Fibroblast of skin of left quadriceps (primary cell): Measurements from ENCODE around the gene FAM186B.
"Not testable (repeated sequence)": the region's sequence is repeated elsewhere in the genome, so short reads cannot be mapped to it uniquely, and the experiment has no call there.

Experiments
- DNase-seq, 2 experiments: peaks; one replicate each; pipeline ENCODE4 v3.0.0-alpha.2; 2013; ENCODE audit warnings: low read depth in 2 of 2

FAM186B gene

DNA sequence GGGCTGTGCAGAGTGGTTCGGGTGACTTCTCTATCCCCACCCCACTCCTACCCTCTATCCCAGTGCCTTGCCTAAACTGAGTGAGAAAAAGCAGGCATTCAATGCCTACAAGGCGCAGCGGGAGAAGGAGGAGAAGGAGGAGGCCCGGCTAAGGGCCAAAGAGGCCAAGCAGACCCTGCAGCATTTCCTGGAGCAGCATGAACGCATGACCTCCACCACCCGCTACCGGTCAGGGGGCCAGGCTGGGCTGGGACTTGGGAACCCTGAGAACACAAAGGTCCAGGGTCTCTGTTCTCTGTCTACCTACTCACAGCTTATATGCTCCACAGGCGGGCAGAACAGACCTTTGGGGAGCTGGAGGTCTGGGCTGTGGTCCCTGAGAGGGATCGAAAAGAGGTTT, 29.6 kb upstream of the FAM186B start:
- no peak for DNase-seq

DNA sequence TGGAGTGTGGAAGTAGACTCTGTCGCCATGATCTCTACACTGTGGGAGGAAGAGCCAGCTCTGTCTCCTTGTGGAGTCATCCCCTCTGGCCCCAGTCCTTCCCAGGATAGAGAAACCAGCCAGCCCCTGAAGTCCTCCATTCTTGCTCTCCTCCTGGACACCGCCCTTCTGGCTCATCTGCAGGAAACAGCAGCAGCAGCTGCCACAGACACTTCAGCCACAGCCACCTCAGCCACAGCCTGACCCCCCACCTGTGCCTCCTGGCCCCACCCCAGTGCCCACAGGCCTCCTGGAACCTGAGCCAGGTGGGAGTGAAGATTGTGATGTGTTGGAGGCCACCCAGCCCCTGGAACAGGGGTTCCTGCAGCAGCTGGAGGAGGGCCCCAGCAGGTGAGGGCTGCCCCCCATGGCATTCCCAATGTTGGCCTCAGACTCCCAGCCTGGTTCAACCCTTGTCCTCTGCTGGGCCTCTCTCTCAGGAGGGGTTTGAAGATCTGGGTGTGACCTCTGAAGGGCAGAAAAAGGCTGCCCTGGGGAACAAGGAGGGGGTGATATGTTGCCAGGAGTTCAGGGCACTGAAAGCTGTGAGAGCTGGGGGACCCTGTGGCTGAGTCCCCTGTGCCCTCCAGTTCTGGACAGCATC, 28.4 kb upstream of the FAM186B start:
- DNase-seq, result no peak

DNA sequence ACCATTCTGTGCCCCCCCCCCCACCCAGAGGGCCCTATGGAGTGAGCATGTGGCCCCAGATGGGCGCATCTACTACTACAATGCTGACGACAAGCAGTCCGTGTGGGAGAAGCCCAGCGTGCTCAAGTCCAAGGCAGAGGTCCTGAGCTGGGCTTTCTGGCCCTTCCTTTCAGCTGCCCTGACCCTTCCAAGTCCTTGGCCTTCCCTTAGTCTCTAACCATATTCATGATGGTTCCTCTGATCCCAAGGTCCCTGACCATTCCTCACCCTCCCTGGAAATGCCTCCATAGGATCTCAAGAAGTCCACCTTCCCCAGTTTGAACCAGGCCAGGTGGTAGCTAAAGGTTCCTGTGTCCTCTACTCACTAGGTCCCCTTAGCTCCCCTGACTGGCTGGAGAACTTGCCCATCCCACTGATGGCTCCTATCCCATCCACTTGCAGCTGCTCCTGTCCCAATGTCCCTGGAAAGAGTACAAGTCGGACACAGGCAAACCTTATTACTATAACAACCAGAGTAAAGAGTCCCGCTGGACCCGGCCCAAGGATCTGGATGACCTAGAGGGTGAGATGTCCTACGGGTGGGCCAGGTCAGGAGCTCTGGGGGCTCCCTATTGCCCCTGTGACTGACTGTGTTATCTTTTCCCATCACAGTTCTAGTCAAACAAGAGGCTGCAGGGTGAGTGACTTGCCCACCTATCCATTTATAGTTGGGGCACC, 27.7 kb upstream of the FAM186B start:
- no peak for DNase-seq

DNA sequence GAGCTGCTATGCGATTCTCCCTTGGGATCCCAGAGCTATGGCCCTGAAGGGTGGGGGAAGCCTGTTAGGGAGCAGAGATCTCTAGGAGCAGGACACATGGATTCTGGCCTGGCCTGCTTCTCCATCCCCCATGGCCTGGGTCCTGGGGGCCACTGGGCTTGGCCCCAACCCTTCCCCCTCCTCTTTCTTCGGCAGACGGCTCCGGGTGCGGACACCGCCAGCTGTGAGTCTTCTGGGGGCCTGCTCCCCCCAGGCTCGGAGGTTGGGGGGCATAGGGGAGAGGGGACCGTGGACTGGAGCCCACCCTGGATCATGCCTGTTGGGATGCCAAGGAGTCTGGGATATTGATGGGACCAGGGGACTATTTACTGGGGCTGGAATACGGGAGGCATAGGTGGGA, 27.0 kb upstream of the FAM186B start:
- no peak for DNase-seq

DNA sequence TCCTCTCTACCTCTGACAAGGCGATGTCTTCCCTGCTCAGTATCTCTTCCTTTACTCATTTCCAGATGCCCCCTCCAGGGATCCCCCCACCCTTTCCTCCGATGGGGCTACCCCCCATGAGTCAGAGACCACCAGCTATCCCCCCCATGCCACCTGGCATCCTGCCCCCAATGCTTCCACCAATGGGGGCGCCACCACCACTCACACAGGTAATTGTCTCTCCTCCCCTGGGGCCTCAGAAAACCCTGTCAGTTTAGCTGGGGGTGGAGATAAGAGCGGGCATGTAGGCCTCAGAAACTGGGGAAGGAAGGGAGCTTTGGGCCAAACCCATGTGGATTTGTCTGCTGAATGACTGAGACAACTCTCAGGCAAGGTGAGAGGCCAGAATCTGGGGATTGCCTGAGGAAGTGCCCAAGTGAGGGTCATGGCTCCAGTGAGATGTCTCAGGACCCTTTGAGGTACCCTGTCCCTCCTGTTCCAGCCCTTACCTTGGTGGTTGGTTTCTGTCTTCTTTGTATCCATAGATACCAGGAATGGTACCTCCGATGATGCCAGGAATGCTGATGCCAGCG, 26.0 kb upstream of the FAM186B start:
- no peak for DNase-seq

DNA sequence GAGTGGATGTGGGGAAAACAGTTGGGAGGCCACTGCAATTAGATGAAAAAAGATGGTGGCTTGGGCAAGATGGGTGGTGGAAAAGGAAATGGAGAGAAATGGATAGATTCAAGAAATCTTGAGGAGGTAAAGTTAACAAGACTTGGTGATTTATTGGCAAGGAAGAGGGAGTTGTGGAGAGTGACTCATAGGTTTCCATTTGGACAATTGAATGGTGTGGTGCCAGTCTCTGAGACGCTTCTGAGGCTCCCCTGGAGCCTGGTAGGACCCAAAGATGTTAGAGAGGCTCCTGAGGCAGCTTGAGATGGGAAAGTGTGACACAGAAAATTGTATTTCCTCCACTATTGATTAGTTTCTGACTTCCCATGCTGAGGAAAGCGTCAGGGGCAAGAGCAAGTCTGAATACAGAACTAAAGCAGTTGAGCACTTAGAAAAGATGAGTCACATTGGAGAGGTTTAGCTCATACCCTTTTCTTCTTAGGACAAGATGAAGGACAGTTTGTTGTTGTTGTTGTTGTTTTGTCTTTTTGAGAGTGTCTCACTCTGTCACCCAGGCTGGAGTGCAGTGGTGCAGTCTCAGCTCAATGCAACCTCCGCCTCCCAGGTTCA, 22.4 kb upstream of the FAM186B start:
- no peak for DNase-seq

DNA sequence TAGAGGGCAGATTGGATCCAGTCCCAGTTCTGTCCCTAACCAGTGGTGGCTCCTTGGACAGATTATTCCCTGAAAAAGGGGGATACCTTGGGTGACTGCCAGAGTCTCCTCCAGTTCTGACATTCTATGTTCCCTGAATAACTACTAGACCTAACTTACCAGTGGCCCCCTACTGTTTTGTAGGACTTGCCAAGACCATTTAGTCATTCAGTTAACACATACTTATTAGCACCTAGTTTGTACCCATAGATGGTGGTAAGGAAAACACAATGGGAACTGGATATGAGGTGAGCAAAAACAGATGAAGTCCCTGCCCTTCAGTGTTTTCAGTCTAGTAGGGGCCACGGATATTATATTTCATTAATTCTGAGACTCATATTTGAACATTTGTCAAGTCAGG, 21.4 kb upstream of the FAM186B start:
- no peak for DNase-seq

DNA sequence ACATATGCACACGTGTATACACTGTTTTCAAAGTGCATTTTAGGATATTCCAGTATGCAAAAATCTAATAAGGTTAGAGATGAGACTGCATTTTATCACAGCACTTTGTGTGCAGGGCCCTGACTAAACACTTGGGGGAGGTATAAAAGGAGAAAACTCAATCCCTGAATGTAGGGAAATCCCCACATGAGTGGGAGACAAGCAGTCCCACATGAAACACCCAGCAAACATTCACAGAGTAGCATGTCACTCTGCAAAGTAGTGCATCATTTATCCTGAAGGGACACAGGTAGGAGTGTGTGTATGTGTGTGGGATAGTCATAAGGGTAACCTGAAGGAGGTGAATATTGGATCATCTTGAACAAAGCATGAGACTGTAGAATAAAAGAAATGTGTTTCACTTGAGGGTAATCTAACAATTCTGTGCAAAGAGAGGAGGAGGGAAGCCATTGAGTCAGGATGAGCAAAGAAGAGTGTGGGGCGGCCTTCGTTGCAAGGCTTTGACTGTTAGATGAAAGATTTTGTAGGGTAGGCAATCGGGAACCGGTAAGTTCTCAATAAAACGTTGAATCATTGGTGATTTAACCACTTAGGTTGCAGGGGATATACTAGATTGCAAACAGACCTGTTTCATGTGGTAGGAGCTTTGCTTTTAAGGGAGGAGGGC, 20.9 kb upstream of the FAM186B start:
- no peak for DNase-seq

DNA sequence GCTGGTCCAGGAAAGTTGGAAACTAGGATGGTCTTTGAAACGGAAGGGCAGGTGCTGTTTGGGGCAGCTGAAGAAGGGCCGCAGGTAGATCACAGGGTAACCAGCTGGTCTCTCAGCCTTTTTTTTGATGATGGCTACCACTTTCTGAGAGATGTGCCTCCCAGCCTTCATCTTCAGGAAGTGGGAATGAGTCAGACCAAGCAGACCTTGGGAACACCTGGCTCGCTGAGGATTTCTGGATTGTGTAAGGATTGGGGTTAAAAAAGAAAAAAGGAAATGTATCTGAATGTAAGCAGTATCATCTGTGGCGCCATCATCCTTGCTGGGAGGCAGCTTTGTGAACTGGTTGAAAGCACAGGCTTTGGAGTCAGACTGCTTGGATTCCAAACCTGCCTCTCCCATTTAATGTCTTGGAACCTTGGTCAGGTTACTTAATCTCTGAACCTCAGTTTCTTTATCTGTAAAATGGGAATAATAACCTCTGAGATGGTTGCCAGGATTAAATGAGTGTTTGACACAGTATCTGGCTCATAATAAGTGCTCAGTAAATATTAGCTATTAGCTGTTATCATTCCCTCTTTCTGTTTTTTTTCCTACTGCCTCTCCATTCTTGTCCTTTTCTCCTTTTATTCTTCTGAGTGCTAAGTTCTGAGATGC, 19.6 kb upstream of the FAM186B start:
- DNase-seq, result no peak

DNA sequence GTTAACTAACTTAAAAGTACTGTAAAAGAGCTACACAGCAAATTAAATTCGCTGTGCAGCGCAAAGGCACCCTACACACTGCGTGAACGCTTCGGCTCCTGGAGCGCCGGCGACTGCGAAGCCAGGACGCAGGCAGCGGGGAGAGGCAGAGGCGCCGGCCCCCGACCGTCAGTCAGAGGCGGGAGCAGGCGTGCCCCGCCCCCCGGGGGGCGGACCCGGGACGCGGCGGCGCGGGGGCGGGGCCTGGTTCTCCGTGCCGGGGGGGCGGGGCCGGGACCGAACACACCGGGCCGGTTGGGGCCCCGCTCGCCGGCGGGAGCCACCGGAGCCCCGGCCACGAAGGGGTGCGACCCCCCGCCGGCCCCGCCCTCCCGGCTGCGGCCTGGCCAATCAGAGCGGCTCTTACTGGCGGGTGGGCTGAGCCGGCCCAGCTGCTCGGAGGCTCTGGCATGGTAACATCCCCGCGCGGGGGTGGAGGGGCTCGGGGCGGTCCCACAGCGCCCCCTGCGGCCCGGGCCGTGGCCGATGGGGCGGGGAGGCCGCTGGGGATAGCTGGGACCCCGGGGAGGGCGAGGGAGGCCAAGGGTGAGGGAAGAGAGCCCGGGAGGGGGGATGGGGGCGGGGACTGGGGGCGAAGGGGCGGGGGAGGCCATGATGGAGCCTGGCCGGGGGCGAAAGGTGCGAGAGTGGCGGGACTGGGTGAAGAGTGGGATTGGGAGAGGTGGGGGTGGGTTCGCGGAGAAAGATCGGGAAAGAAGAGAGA, 17.9 kb upstream of the FAM186B start, which contains the start of gene PRPF40B:
PRPF40B (plus strand) TSS at position 420 of the 763 bp plus-strand sequence; CDS start at position 450, 30 bp downstream.
- DNase-seq, result peak; percentile 51 to 55

DNA sequence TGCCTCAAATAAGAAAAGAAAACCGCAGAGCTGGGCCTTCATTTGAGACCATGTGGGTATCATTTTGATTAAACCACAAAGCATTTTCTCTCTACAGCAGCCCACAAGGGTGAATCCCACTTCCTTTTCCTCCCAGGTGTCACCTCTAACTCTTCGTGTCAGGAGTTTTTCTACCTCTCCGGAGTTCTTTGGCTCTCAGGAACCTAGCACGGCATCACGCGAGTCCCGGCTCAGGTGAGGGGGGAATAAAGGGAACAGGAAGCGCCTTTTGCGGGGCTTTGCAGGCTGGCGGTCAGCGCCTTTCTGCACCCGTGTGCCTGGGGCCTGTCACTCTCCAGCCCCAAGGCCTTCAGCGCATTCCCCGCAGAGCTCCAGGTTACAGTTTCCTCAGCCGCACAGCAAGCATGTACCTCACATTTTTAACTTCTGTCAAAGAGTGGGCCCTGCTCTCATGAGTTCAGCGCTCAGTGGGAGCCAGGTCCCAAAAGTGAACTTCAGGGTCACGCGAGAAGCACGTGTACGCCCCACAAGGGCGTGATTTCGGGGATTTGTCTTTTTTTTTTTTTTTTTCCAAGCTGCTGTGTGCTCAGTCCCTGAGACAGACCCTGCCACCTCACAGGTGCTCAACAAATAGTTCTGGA, 17.2 kb upstream of the FAM186B start:
- DNase-seq, result no peak

DNA sequence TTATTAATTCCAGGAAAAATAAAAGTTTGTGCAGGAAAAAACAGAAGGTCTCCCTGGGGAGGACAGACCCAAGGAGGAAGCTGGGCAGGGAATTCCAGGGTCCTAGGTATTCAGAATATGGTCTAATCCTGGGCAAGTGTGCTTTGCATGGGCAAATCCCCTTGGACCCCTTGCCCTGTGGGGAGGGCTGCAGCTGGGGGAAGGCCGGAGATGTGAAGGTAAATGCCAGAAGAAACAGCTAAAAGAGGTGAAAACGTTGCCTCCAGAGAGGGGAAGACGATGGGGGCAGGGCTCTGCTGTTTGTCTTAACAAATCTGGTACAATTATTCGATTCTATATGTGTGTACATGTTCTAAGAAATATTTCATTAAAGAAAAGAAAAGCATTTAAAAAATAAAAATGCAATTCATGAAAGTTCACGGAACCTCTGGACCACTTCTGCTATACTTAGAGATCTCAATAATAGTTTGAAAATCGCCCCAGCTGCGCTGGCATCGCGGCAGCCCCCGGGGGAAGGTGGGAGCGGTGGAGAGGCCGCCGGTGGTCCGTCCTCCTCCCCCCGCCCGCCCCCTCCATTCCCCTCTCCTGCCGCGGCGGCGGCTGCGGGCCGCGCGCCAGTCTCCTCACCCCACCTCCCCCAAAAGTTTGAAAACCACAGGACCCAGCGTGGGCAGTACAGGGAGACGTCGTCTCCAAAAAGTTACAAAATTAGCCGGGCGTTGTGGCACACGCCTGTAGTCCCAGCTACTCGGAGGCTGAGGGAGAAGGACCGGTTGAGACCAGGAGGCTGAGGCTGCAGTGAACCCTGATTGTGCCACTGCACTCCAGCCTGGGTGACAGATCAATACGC, 16.4 kb upstream of the FAM186B start:
- no peak for DNase-seq

DNA sequence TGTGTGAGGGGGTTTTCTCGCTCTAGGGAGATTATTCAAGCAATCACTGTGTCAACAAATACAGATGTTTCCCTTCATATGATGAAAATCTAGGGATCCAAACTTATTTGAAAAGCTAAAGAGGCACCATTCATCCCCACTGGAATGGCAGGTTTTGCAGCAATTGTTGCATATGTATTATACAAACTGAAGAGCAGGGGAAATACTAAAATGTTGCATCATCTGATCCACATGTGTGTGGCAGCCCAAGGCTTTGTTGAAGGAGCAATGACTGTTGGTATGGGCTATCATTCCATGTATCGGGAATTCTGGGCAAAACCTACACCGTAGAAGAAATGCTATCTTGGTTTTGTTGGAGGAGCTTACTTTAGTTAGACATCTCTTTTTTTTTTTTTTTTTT, 13.8 kb upstream of the FAM186B start:
- DNase-seq, result no peak

DNA sequence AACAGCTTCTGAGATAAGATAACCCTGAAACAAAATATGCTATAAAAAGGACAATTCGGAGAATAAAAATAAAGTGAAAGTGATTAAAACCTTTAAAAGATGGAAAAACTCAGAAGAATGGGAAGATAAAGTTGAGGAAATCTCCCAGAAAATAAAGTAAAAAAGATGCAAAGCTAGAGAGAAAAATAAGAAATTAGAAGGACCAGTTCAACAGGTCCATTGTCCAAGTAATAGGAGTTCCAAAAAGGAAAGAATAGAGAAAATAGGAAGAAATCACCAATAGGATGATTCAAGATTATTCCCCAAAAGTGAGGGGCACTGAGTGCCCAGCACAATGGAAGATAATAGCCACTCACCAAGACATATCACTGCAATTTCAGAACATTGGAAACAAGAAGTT, 13.1 kb upstream of the FAM186B start:
- no peak for DNase-seq

DNA sequence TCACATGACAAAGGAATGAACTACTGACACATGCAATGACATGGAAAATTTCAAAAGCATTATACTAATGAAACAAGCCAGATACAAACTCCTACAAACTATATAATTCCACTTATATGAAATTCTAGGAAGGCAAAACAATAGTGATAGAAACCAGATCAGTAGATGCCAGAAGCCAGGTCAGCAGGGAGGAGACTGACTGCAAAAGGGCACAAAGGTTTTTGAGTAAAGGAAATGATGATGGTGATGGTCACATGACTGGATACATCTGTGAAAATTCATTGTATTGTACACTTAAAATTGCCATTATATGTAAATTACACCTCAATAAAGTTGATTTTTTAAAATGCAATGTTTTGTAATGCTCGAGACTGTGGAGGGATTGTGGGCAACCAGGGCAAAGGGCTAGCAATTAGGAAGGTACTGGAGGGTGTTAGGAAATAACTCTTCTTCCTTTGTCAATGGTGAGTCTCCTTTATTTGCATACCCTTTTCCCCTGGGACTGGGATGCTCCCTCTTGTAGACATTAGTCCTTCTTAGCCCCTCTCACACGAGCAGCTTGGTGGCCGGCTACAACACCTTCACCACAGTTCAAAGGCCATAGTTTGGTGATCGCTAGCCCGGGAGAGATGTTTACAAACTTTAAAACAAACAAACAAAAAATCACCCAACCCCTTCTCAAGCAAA, 11.2 kb upstream of the FAM186B start:
- DNase-seq, result no peak

DNA sequence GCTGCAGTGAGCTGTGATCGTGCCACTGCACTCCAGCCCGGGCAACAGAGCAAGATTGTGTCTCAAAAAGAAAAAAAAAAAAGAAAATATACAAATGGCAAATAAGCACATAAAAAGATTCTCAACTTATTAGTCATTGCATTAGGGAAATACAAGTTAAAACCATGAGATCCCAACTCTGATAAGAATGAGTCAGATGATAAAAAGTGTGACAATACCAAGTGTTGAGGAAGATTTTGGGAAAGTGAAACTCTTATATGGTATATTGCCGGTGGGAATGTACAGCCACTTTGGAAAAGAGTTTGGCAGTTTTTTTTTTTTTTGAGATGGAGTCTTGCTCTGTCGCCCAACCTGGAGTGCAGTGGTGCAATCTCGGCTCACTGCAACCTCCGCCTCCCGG, 10.3 kb upstream of the FAM186B start:
- no peak for DNase-seq

DNA sequence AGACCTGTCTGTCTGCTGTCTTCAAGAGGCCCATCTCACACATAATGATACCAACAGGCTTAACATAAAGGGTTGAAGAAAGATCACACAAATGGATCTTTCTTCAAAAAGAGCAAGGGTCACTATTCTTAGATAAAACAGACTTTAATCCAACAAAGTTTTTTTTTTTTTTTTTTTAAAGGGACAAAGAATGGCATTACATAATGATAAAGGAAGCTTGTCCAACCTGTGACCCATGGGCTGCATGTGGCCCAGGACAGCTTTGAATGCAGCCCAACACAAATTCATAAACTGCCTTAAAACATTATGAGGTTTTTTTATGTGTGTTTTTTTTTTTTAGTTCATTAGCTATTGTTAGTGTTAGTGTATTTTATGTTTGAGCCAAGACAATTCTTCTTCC, 6.8 kb upstream of the FAM186B start:
- no peak for DNase-seq

DNA sequence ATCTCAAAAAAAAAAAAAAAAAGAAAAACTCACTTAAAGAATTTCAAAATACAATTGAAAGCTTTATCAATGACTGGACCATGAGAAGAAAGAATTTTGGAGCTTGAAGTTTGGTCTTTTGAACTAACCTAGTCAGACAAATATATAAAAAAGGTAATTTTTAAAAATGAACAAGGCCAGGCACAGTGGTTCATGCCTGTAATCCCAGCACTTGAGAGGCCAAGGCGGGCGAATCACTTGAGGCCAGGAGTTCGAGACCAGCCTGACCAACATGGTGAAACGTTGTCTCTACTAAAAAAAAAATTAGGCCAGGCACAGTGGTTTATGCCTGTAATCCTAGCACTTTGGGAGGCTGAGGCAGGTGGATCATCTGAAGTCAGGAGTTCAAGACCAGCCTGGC, 5.3 kb upstream of the FAM186B start:
- DNase-seq, result not testable (repeated sequence)

DNA sequence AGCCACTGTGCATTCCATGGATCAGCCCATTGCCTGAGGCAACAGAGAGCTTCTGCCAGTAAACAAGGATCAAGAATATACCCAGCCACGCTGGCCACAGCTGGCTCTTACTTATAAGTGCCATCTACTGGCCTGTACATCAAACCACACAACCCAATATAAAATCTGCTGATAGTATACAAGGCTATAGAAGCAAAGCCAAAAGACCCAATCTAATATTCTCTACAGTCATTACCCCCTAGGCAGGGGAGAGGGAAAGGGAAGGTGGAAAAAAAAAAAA, 4.4 kb upstream of the FAM186B start:
- DNase-seq, result no peak
